ENCODE results near the gene BLVRA.

DNA sequence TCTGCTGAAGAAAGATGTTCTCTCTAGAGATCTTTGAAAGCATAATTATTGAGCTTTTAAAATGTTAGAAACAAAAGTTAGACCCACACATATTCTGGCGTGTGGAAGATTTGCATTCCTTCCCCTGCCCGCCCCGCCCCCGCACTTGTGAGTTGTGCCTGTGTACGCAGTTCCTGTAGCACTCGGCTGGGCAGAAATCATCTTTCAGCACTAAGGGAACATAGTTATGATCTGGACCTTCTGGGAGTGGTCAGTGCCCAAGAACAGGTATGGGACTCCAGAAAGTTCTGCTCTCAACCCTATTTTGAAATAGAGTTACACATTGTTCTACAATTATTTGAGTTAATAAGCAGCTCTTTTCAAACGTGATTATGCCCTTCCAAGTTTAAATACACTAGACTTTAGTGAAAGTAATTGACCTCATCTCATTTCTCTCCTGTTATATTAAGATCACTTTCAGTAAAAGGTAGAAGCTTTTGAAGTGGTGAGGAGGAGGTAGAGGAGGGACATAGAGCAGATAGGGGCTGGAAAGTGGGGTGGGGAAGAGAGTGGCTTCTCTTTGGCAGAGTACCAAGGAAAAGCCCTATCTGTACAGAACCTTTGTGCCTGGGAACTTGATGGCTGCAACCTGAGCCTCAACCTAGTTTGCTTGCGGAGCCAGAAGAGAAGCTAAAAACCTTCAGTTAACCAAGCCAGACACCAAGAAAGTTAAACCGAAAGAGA, 5.7 kb downstream of the BLVRA start:
- no peak for TF ChIP-seq EZH2 (IDR thresholded peaks at IDR 0.05; ENCODE audit: low read length)
- TF ChIP-seq, protein P1, sequence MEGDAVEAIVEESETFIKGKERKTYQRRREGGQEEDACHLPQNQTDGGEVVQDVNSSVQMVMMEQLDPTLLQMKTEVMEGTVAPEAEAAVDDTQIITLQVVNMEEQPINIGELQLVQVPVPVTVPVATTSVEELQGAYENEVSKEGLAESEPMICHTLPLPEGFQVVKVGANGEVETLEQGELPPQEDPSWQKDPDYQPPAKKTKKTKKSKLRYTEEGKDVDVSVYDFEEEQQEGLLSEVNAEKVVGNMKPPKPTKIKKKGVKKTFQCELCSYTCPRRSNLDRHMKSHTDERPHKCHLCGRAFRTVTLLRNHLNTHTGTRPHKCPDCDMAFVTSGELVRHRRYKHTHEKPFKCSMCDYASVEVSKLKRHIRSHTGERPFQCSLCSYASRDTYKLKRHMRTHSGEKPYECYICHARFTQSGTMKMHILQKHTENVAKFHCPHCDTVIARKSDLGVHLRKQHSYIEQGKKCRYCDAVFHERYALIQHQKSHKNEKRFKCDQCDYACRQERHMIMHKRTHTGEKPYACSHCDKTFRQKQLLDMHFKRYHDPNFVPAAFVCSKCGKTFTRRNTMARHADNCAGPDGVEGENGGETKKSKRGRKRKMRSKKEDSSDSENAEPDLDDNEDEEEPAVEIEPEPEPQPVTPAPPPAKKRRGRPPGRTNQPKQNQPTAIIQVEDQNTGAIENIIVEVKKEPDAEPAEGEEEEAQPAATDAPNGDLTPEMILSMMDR (optimal IDR thresholded peaks at IDR 0.05 in 1 of 3, IDR thresholded peaks at IDR 0.05 in 1 of 3, conservative IDR thresholded peaks at IDR 0.05 in 1 of 3; ENCODE audit: extremely low read depth in 1 of 3, insufficient read depth in 2 of 3, low read length in 3 of 3): no peak
